Adipocyte (in vitro differentiated cells): ENCODE measurements around the gene CDH4.
"Not testable (repeated sequence)": the region's sequence is repeated elsewhere in the genome, so short reads cannot be mapped to it uniquely, and the experiment has no call there.

ENCODE experiments used
- DNase-seq: peaks from one replicate; pipeline ENCODE4 v3.0.0-alpha.2; 2015; ENCODE audit warnings: low read depth
- H3K27me3 ChIP-seq: replicated peaks from 2 replicates; pipeline ENCODE4 v1.7.0; 2013; ENCODE audit warnings: mild to moderate bottlenecking, low read length, moderate library complexity; ENCODE audit not compliant: control insufficient read depth, insufficient read depth
- H3K36me3 ChIP-seq: 2 replicates; pipeline ENCODE4 v1.7.0; 2013; ENCODE audit warnings: low read length, mild to moderate bottlenecking, moderate library complexity; ENCODE audit not compliant: control insufficient read depth, insufficient read depth, severe bottlenecking
- H3K4me1 ChIP-seq: 2 replicates; pipeline ENCODE4 v1.7.0; 2013; ENCODE audit warnings: mild to moderate bottlenecking, low read length, moderate library complexity; ENCODE audit not compliant: control insufficient read depth, insufficient read depth
- H3K4me3 ChIP-seq: 2 replicates; pipeline ENCODE4 v1.7.0; 2013; ENCODE audit warnings: mild to moderate bottlenecking, low read length, moderate library complexity
- H3K9ac ChIP-seq: 2 replicates; pipeline ENCODE4 v1.7.0; 2013; ENCODE audit warnings: mild to moderate bottlenecking, low read length, moderate library complexity
- H3K9me3 ChIP-seq: 2 replicates; pipeline ENCODE4 v1.7.0; 2013; ENCODE audit warnings: mild to moderate bottlenecking, low read length, moderate library complexity; ENCODE audit not compliant: control insufficient read depth

CDH4 gene

GRCh38 chr20:61941721-61942405, 689.8 kb downstream of the CDH4 start:
- no peaks in the 10 kb centered on the region for H3K36me3 ChIP-seq
- no peak for DNase-seq
- no peaks in the 10 kb centered on the region for H3K4me1 ChIP-seq
- H3K27me3 ChIP-seq = peaks cover 8% of the 10 kb centered on the region
- no peaks in the 10 kb centered on the region for H3K9me3 ChIP-seq
- no peak overlapping the region for H3K4me3 ChIP-seq
- H3K9ac ChIP-seq = no peak overlapping the region

- no peak for DNase-seq
- no peak overlapping the region for H3K9ac ChIP-seq
- H3K4me1 ChIP-seq = no peaks in the 10 kb centered on the region
- H3K9me3 ChIP-seq = no peaks in the 10 kb centered on the region
- no peak overlapping the region for H3K4me3 ChIP-seq
- peaks cover 8% of the 10 kb centered on the region for H3K27me3 ChIP-seq
- no peaks in the 10 kb centered on the region for H3K36me3 ChIP-seq
Measured at GRCh38 chr20:61942526-61942925, 690.5 kb downstream of the CDH4 start.

GRCh38 chr20:61944967-61945366, 692.9 kb downstream of the CDH4 start:
- H3K4me3 ChIP-seq, DNase-seq, H3K4me1 ChIP-seq: not testable (repeated sequence)

GRCh38 chr20:61945495-61945894, 693.4 kb downstream of the CDH4 start:
- not testable (repeated sequence) for H3K4me1 ChIP-seq, H3K9ac ChIP-seq, H3K9me3 ChIP-seq, H3K4me3 ChIP-seq, DNase-seq, H3K27me3 ChIP-seq, H3K36me3 ChIP-seq

More at GRCh38 chr20:61944967-61945366, 692.9 kb downstream of the CDH4 start:
- H3K9me3 ChIP-seq, H3K9ac ChIP-seq, H3K27me3 ChIP-seq, H3K36me3 ChIP-seq: not testable (repeated sequence)

GRCh38 chr20:61948056-61948455, 696.0 kb downstream of the CDH4 start:
- not testable (repeated sequence) for H3K4me3 ChIP-seq, DNase-seq

GRCh38 chr20:61948586-61949362, 696.7 kb downstream of the CDH4 start:
- Histone ChIP-seq H3K9me3 (no peaks in the 10 kb centered on the region), H3K36me3 (no peaks in the 10 kb centered on the region), H3K27me3 (peaks cover 14% of the 10 kb centered on the region), H3K4me3 (no peak overlapping the region), H3K9ac (no peak overlapping the region), H3K4me1 (no peaks in the 10 kb centered on the region)
- DNase-seq = no peak

More at GRCh38 chr20:61948056-61948455, 696.0 kb downstream of the CDH4 start:
- H3K36me3 ChIP-seq, H3K9ac ChIP-seq, H3K9me3 ChIP-seq, H3K4me1 ChIP-seq: not testable (repeated sequence)
- peaks cover 14% of the 10 kb centered on the region for H3K27me3 ChIP-seq

GRCh38 chr20:61949363-61949713, 697.3 kb downstream of the CDH4 start:
- DNase-seq = no peak
- H3K9ac ChIP-seq = no peak overlapping the region
- H3K9me3 ChIP-seq = no peaks in the 10 kb centered on the region
- no peak overlapping the region for H3K4me3 ChIP-seq
- no peaks in the 10 kb centered on the region for H3K4me1 ChIP-seq
- H3K27me3 ChIP-seq = peaks cover 17% of the 10 kb centered on the region
- no peaks in the 10 kb centered on the region for H3K36me3 ChIP-seq

GRCh38 chr20:61949714-61950640, 697.9 kb downstream of the CDH4 start:
- Histone ChIP-seq H3K27me3 (peaks cover 20% of the 10 kb centered on the region), H3K4me3 (no peak overlapping the region), H3K36me3 (no peaks in the 10 kb centered on the region), H3K9ac (no peak overlapping the region), H3K9me3 (no peaks in the 10 kb centered on the region), H3K4me1 (no peaks in the 10 kb centered on the region)
- DNase-seq = no peak

GRCh38 chr20:61950641-61951071, 698.6 kb downstream of the CDH4 start:
- Histone ChIP-seq H3K4me3 (no peak overlapping the region), H3K4me1 (no peaks in the 10 kb centered on the region), H3K27me3 (peaks cover 24% of the 10 kb centered on the region), H3K9ac (no peak overlapping the region), H3K9me3 (no peaks in the 10 kb centered on the region), H3K36me3 (no peaks in the 10 kb centered on the region)
- no peak for DNase-seq

- no peaks in the 10 kb centered on the region for H3K9me3 ChIP-seq
- H3K27me3 ChIP-seq = peaks cover 27% of the 10 kb centered on the region
- H3K9ac ChIP-seq = no peak overlapping the region
- no peaks in the 10 kb centered on the region for H3K4me1 ChIP-seq
- H3K4me3 ChIP-seq = no peak overlapping the region
- no peaks in the 10 kb centered on the region for H3K36me3 ChIP-seq
- peak; percentile 16 for DNase-seq
Measured at GRCh38 chr20:61951695-61952533, 699.9 kb downstream of the CDH4 start.
